ENCODE measurements around the gene SCYGR1.
"Not testable (repeated sequence)": the region's sequence is repeated elsewhere in the genome, so short reads cannot be mapped to it uniquely, and the experiment has no call there.

The SCYGR1 gene

GRCh38 chr2:227390468-227391256, 2.9 kb upstream of the SCYGR1 start:
- no peak for TF ChIP-seq POLR2A (IDR thresholded peaks at IDR 0.05; ENCODE audit: low read length)
- no peak for TF ChIP-seq GATA1 (IDR thresholded peaks at IDR 0.05; ENCODE audit: low read depth, low read length)
- DNase-seq: no peak

- TF ChIP-seq GATA1 (IDR thresholded peaks at IDR 0.05; ENCODE audit: low read depth, low read length) (no peak), POLR2A (IDR thresholded peaks at IDR 0.05; ENCODE audit: low read length) (no peak)
- no peak for DNase-seq
Measured at GRCh38 chr2:227389661-227390060, 1.9 kb upstream of the SCYGR1 start.

GRCh38 chr2:227389231-227389630, 1.5 kb upstream of the SCYGR1 start:
- DNase-seq: no peak
- TF ChIP-seq POLR2A (IDR thresholded peaks at IDR 0.05; ENCODE audit: low read length) (no peak), GATA1 (IDR thresholded peaks at IDR 0.05; ENCODE audit: low read depth, low read length) (no peak)

GRCh38 chr2:227388537-227389011, 825 bp upstream of the SCYGR1 start:
- TF ChIP-seq GATA1 (IDR thresholded peaks at IDR 0.05; ENCODE audit: low read depth, low read length) (no peak), POLR2A (IDR thresholded peaks at IDR 0.05; ENCODE audit: low read length) (no peak)

GRCh38 chr2:227386630-227387029, 1.1 kb downstream of the SCYGR1 start:
- DNase-seq: no peak
- no peak for TF ChIP-seq GATA1 (IDR thresholded peaks at IDR 0.05; ENCODE audit: low read depth, low read length)
- no peak for TF ChIP-seq POLR2A (IDR thresholded peaks at IDR 0.05; ENCODE audit: low read length)

More at GRCh38 chr2:227388537-227389011, 825 bp upstream of the SCYGR1 start:
- DNase-seq: no peak

- no peak for DNase-seq
- TF ChIP-seq GATA1 (IDR thresholded peaks at IDR 0.05; ENCODE audit: low read depth, low read length) (no peak), POLR2A (IDR thresholded peaks at IDR 0.05; ENCODE audit: low read length) (no peak)
Measured at GRCh38 chr2:227383686-227384085, 4.1 kb downstream of the SCYGR1 start.

- not testable (repeated sequence) for DNase-seq
Measured at GRCh38 chr2:227382241-227382835, 5.4 kb downstream of the SCYGR1 start.

GRCh38 chr2:227379095-227379494, 8.7 kb downstream of the SCYGR1 start, which contains the start of gene TM4SF20:
Gene TM4SF20 (minus strand): TSS chr2:227379306. CDS start chr2:227379268, 38 bp downstream.
- no peak for TF ChIP-seq GATA1 (IDR thresholded peaks at IDR 0.05; ENCODE audit: low read depth, low read length)
- no peak for TF ChIP-seq POLR2A (IDR thresholded peaks at IDR 0.05; ENCODE audit: low read length)
- DNase-seq: no peak

GRCh38 chr2:227378371-227378782, 9.4 kb downstream of the SCYGR1 start:
- no peak for TF ChIP-seq GATA1 (IDR thresholded peaks at IDR 0.05; ENCODE audit: low read depth, low read length)
- TF ChIP-seq POLR2A (IDR thresholded peaks at IDR 0.05; ENCODE audit: low read length): no peak
- no peak for DNase-seq

GRCh38 chr2:227377467-227378351, 10.0 kb downstream of the SCYGR1 start:
- no peak for TF ChIP-seq GATA1 (IDR thresholded peaks at IDR 0.05; ENCODE audit: low read depth, low read length)
- no peak for TF ChIP-seq POLR2A (IDR thresholded peaks at IDR 0.05; ENCODE audit: low read length)
- DNase-seq: no peak

GRCh38 chr2:227376656-227377396, 10.9 kb downstream of the SCYGR1 start:
- TF ChIP-seq GATA1 (IDR thresholded peaks at IDR 0.05; ENCODE audit: low read depth, low read length) (no peak), POLR2A (IDR thresholded peaks at IDR 0.05; ENCODE audit: low read length) (no peak)
- DNase-seq: peak; percentile 26 to 27

- no peak for DNase-seq
- TF ChIP-seq POLR2A (IDR thresholded peaks at IDR 0.05; ENCODE audit: low read length): no peak
Measured at GRCh38 chr2:227374158-227374557, 13.6 kb downstream of the SCYGR1 start.

- TF ChIP-seq POLR2A (IDR thresholded peaks at IDR 0.05; ENCODE audit: low read length): no peak
- no peak for TF ChIP-seq GATA1 (IDR thresholded peaks at IDR 0.05; ENCODE audit: low read depth, low read length)
- DNase-seq: no peak
Measured at GRCh38 chr2:227373389-227373788, 14.4 kb downstream of the SCYGR1 start.

Measured in erythroblast (primary cell).